LNCaP clone FGC (cell line): ENCODE results near the gene KPNB1.

Experiments used
- DNase-seq: peaks from one replicate; pipeline ENCODE4 v3.0.0-alpha.2; 2011; ENCODE audit warnings: low read depth
- H3K4me3 ChIP-seq: 2 replicates; pipeline ENCODE4 v1.5.1; 2011; ENCODE audit warnings: mild to moderate bottlenecking, low read depth, low read length, control low read depth
- TF ChIP-seq, protein P1 (sequence below): IDR thresholded peaks from 2 replicates; pipeline ENCODE4 v1.5.1; 2012; ENCODE audit warnings: mild to moderate bottlenecking; ENCODE audit not compliant: control insufficient read depth, insufficient read depth; ENCODE audit errors: extremely low read depth

KPNB1 gene

DNA sequence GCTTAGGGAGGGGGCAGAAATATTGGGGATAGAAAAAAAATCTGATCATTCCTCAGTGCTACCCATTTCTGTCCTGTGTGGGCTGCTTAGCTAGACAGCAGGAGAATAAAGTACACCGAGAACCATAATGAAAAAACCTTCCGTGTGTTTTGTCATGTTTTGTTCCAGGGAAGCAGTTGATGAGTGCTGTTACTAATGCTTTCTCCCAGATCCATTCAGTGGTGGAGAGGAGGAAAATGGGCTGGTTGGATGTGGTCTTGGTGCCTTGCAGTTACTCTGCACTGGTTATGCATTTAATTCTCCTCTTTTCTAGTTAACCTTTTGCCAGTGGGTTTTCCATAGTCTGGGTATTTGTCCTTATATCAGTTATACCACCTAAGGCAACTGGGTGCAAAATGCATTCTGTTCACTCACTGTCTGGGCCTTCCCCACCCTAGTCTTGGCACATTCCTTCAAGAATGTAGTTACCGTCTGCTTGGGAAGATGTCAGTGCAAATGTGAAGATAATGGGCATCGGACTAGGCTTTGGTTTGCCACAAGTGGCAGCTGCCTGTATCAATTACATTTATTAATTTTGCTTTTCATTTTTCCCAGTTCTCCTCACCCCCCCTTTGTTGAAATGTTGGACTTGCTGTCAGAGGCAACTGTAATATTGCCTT lies 34.9 kb downstream of the KPNB1 start:
- DNase-seq, result no peak
- TF ChIP-seq, protein P1, sequence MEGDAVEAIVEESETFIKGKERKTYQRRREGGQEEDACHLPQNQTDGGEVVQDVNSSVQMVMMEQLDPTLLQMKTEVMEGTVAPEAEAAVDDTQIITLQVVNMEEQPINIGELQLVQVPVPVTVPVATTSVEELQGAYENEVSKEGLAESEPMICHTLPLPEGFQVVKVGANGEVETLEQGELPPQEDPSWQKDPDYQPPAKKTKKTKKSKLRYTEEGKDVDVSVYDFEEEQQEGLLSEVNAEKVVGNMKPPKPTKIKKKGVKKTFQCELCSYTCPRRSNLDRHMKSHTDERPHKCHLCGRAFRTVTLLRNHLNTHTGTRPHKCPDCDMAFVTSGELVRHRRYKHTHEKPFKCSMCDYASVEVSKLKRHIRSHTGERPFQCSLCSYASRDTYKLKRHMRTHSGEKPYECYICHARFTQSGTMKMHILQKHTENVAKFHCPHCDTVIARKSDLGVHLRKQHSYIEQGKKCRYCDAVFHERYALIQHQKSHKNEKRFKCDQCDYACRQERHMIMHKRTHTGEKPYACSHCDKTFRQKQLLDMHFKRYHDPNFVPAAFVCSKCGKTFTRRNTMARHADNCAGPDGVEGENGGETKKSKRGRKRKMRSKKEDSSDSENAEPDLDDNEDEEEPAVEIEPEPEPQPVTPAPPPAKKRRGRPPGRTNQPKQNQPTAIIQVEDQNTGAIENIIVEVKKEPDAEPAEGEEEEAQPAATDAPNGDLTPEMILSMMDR, result no peak
- H3K4me3 ChIP-seq, result no peak overlapping the region

DNA sequence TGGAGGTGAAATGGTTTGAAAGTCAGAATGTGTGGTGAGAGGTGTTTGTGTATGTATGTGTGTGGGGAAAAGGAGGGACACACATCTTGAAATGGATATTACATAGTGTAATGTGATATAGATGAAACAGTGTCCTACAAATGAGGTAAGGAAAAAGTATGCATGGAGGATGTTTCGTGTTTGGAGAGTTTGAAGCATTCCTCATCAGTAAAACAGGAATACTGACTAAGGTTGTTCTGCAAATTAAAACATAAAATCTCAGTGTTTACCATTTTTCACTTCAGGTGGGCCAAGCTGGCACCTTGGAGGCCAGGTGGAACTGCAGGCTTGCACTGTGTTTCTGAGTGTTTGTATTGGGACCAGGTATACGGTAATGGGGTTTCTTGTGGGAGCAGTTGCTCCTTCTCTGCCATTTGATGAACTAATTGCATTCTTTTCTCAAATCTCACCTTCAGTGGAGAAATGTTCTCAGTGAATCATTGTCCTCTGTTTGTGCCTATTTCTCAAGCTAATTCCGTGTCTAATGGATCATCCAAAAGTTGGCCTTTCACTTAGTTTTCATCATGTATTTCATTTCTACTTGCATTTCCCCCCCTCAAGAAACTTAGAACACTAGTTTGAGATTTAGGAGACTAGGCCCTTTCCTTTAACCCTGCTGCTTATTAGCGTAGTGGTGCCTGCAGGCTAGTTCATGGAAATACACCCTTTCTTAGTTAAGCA lies 36.0 kb downstream of the KPNB1 start:
- DNase-seq, result no peak
- H3K4me3 ChIP-seq, result no peak overlapping the region
- TF ChIP-seq, protein P1, result no peak

DNA sequence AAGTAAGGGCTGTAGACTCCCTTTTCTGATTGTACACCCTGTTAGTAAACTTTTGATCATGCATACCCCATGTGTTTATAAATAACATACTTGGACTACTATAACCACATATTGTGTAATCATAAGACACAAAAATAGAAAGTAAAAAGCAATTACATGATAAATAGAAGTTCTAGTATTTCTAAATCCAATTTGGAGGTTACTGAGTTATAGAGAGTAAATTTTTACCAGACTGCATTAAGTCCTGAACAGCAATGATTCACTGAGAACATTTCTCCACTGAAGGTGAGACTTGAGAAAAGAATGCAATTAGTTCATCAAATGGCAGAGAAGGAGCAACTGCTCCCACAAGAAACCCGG lies 36.5 kb downstream of the KPNB1 start:
- TF ChIP-seq, protein P1, result no peak
- DNase-seq, result no peak
- no peak overlapping the region for H3K4me3 ChIP-seq

DNA sequence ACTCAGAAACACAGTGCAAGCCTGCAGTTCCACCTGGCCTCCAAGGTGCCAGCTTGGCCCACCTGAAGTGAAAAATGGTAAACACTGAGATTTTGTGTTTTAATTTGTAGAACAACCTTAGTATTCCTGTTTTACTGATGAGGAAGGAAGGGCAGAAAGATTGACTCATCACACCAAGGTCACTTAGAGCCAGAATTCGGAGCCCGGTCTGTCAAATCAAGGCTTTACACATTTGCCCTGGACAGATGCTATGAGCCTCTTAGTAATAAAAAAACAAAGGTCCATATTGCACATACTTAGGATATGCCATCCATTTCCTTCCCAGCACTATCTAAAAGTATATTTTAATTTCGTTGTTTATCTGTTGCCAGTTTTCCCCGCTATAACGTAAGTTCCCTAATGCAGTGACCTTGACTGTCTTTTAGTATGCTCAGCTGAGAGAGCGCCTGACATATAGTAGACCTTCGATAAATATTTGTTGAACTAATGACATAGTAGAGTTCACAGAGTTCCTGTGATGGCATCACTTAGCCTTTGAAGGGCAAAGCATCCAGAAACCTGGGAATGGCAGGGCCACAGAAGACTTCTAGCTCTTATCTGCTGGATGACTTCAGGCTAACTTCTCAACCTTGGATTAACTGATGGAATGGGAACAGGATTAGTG lies 37.1 kb downstream of the KPNB1 start:
- no peak overlapping the region for H3K4me3 ChIP-seq
- TF ChIP-seq, protein P1, result no peak
- no peak for DNase-seq

DNA sequence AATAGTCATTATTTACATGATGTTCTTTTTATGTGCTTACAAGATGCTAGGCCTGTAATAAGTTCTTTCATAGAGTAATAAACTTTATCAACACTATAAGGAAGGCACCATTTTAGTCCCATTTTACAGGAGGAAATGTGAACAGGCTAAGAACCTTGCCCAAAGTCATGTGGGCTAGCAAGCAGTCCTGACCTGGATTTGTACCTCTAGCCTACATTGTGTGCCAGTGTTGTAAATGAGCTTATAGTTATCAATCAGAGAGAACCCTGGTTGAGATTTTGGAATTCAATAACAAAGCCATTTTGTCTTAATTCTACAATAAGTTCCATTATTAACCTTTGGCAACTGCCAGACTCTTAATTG lies 37.6 kb downstream of the KPNB1 start:
- no peak for DNase-seq
- TF ChIP-seq, protein P1, result no peak
- no peak overlapping the region for H3K4me3 ChIP-seq

DNA sequence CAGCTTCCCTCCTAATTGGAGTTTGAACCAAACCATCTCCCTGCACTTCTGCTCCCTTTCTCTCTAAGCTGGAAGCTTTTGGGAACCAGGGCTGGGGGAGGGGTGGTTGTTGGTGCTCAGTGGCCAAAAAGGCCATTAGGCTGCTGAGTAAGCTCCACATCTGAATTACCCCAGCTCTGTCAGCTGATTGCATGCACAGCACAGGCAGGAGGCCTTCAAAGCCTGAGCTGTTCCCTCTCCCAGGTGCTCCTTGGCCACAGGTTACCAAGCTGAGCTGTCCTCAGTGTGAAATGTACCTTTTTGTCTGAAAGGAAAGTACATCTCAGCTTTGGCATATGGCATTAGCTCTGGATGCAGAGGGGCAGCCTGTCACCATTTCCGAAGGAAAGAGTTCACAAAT lies 38.0 kb downstream of the KPNB1 start:
- TF ChIP-seq, protein P1, result no peak
- no peak for DNase-seq
- H3K4me3 ChIP-seq, result no peak overlapping the region
